HepG2 (cell line): ENCODE data around the gene ATP10D. TPM values are rescaled to one million over a fixed set of nuclear protein-coding genes. Genes with fewer than 3 reads are reported as not detected.

Experiments used
- EP300 ChIP-seq, 3 experiments: sonication (generic) in 1 of 3; formaldehyde crosslinking in 1 of 3; IDR thresholded peaks; 2 replicates each; pipeline versions ENCODE4 v1.5.1 to v1.6.1; 2011 to 2020; ENCODE audit warnings: low read depth in 2 of 3, low read length in 2 of 3, borderline replicate concordance in 1 of 3, improper control_type of control experiment in 1 of 3, mild to moderate bottlenecking in 1 of 3, missing genetic modification reagents in 1 of 3, moderate library complexity in 1 of 3
- EZH2 ChIP-seq: conservative IDR thresholded peaks from 2 replicates; pipeline ENCODE4 v1.6.1; 2012; ENCODE audit warnings: mild to moderate bottlenecking, low read depth, low read length, moderate library complexity
- FOSL2 ChIP-seq: sonication (generic); formaldehyde crosslinking; IDR thresholded peaks from 2 replicates; pipeline ENCODE4 v1.4.0; 2020; ENCODE audit warnings: missing genetic modification reagents
- HBP1 ChIP-seq: IDR thresholded peaks from 2 replicates; pipeline ENCODE4 v1.6.1; 2016; ENCODE audit warnings: low read depth, control low read depth
- KDM5A ChIP-seq: fragments of 200-600 bp; sonication (generic); IDR thresholded peaks from 2 replicates; pipeline ENCODE4 v1.7.0; 2018; ENCODE audit warnings: antibody characterized with exemption, mild to moderate bottlenecking, low read length, borderline replicate concordance
- KLF9 ChIP-seq: IDR thresholded peaks from 2 replicates; pipeline ENCODE4 v1.6.1; 2016; ENCODE audit warnings: low read depth
- ZBTB38 ChIP-seq: sonication (generic); formaldehyde crosslinking; IDR thresholded peaks from 2 replicates; pipeline ENCODE4 v1.5.1; 2020; ENCODE audit warnings: mild to moderate bottlenecking, missing genetic modification reagents
- ZNF337 ChIP-seq: sonication (generic); formaldehyde crosslinking; IDR thresholded peaks from 2 replicates; pipeline ENCODE4 v1.5.1; 2020; ENCODE audit warnings: missing genetic modification reagents, low read depth, mild to moderate bottlenecking, borderline replicate concordance
- ZNF546 ChIP-seq: sonication (generic); formaldehyde crosslinking; conservative IDR thresholded peaks from 2 replicates; pipeline ENCODE4 v1.8.1; 2023; ENCODE audit warnings: mild to moderate bottlenecking, missing genetic modification reagents
- ZNF589 ChIP-seq: sonication (generic); formaldehyde crosslinking; conservative IDR thresholded peaks from 2 replicates; pipeline ENCODE4 v1.8.0; 2022; ENCODE audit warnings: mild to moderate bottlenecking, moderate library complexity, missing genetic modification reagents
- ZSCAN20 ChIP-seq: sonication (generic); formaldehyde crosslinking; IDR thresholded peaks from 2 replicates; pipeline ENCODE4 v1.4.0; 2020; ENCODE audit warnings: missing genetic modification reagents, mild to moderate bottlenecking, borderline replicate concordance
- polyA plus RNA-seq, 8 experiments: library from polyadenylated mRNA; depleted of rRNA in 3 of 8; stranded (reverse) in 7 of 8; unstranded in 1 of 8; fragments of >200 nt; fragmentation: Illumina TruSeq in 4 of 8; extraction: Trizol in 4 of 8; gene quantifications; 2 replicates each; pipeline versions ENCODE4 v1.2.1 to v1.2.3, GENCODE V29; 2011 to 2016; ENCODE audit warnings: low read depth in 4 of 8, missing spikeins in 1 of 8, mixed read lengths in 1 of 8; ENCODE audit not compliant: insufficient read depth in 1 of 8
- total RNA-seq, 5 experiments: library from RNA; depleted of rRNA; stranded (reverse); fragments of >200 nt; fragmentation: Illumina TruSeq; extraction: Trizol; gene quantifications; 2 replicates each; pipeline ENCODE4 v1.2.3, GENCODE V29; 2016; ENCODE audit warnings: low read depth in 1 of 5
- TF ChIP-seq, protein P1 (sequence below): sonication (generic); formaldehyde crosslinking; IDR thresholded peaks from 2 replicates; pipeline ENCODE4 v1.8.1; 2023; ENCODE audit warnings: missing genetic modification reagents, inconsistent platforms, borderline replicate concordance
- TF ChIP-seq, protein P2 (sequence below): fragments of 450-650 bp; IDR thresholded peaks from 2 replicates; pipeline ENCODE4 v1.6.1; 2017
- TF ChIP-seq, protein P3 (sequence below): sonication (generic); formaldehyde crosslinking; IDR thresholded peaks from 2 replicates; pipeline ENCODE4 v1.5.1; 2020; ENCODE audit warnings: mild to moderate bottlenecking, moderate library complexity, missing genetic modification reagents

Gene ATP10D
- total and polyA plus RNA-seq, 2 of the 13 experiments (the other 11 are each of a cell fraction or from before 2014, with no cell fraction given) = 2.2 to 9.8 TPM

DNA sequence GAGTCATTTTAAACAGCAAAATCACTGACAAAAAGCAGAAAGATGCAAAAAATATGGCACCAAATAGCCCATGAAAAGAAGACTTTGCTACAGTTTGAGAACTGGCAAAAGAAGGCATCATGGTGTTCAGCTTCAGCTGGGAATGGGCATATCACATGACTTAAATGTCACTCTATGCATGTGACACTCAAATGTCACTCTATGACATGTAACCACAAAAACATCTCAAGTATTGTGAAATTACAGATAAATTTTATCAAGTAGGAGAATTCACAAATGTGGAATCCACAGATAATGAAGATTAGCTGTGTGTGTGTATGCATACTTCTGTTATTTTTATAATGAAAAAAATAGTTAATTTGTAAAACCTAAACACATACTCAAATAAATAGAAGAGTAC, 81.9 kb downstream of the ATP10D start (continued):
- TF ChIP-seq, protein P1, sequence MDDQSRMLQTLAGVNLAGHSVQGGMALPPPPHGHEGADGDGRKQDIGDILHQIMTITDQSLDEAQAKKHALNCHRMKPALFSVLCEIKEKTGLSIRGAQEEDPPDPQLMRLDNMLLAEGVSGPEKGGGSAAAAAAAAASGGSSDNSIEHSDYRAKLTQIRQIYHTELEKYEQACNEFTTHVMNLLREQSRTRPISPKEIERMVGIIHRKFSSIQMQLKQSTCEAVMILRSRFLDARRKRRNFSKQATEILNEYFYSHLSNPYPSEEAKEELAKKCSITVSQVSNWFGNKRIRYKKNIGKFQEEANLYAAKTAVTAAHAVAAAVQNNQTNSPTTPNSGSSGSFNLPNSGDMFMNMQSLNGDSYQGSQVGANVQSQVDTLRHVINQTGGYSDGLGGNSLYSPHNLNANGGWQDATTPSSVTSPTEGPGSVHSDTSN (CRISPR knock-in tag) = no peak
- TF ChIP-seq, protein P2, sequence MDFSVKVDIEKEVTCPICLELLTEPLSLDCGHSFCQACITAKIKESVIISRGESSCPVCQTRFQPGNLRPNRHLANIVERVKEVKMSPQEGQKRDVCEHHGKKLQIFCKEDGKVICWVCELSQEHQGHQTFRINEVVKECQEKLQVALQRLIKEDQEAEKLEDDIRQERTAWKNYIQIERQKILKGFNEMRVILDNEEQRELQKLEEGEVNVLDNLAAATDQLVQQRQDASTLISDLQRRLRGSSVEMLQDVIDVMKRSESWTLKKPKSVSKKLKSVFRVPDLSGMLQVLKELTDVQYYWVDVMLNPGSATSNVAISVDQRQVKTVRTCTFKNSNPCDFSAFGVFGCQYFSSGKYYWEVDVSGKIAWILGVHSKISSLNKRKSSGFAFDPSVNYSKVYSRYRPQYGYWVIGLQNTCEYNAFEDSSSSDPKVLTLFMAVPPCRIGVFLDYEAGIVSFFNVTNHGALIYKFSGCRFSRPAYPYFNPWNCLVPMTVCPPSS = no peak
- TF ChIP-seq ZNF546 (CRISPR knock-in tag) = no peak
- no peak for TF ChIP-seq KLF9 (CRISPR knock-in tag)
- no peak for TF ChIP-seq ZNF337 (CRISPR knock-in tag)
- no peak for TF ChIP-seq ZNF589 (CRISPR knock-in tag)
- TF ChIP-seq ZBTB38 (CRISPR knock-in tag) = no peak
- TF ChIP-seq, protein P3, sequence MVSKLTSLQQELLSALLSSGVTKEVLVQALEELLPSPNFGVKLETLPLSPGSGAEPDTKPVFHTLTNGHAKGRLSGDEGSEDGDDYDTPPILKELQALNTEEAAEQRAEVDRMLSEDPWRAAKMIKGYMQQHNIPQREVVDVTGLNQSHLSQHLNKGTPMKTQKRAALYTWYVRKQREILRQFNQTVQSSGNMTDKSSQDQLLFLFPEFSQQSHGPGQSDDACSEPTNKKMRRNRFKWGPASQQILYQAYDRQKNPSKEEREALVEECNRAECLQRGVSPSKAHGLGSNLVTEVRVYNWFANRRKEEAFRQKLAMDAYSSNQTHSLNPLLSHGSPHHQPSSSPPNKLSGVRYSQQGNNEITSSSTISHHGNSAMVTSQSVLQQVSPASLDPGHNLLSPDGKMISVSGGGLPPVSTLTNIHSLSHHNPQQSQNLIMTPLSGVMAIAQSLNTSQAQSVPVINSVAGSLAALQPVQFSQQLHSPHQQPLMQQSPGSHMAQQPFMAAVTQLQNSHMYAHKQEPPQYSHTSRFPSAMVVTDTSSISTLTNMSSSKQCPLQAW (CRISPR knock-in tag) = no peak
- no peak for TF ChIP-seq KDM5A
- no peak for TF ChIP-seq HBP1
- TF ChIP-seq EP300 (IDR thresholded peaks at IDR 0.05; ENCODE audit: low read depth in 2 of 2, low read length in 2 of 2) = no peak
- TF ChIP-seq EP300 (CRISPR knock-in tag; IDR thresholded peaks at IDR 0.05; ENCODE audit: borderline replicate concordance) = no peak
- TF ChIP-seq EZH2 = no peak
- no peak for TF ChIP-seq ZSCAN20 (CRISPR knock-in tag)
- TF ChIP-seq FOSL2 (CRISPR knock-in tag) = no peak
